ENCODE measurements around the gene MANBA. TPM values are rescaled to one million over a fixed set of nuclear protein-coding genes. Genes with fewer than 3 reads are reported as not detected.

The MANBA gene
- total RNA-seq, 4 donors from 2014 or later, result 26.2 to 31.0 (median 27.7) TPM

DNA sequence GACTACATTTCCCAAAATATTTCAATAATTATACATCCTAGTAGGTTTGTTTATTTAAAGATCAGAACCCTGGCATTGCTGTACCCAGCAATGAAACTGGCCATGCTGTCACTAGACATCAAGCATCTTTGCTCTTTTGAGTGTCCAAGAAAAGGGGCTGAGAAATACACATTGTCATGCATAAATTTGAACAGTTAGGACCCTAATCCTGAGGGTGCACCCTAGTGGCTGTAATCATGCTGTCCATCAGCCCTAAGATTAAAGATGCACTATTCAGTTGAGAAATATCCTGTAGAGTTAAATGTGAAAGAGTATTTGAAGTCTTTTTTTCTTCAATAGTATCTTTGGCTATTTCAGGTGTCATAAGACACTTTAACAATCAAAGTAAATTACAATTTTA, 150.8 kb downstream of the MANBA start:
- Histone ChIP-seq H3K9me3 (no peaks in the 10 kb centered on the region), H3K36me3 (peaks cover 4 to 96% of the 10 kb centered on the region in 2 donors), H3K27ac (no peak overlapping the region), H3K4me3 (no peak overlapping the region), H3K4me1 (no peaks in the 10 kb centered on the region), H3K27me3 (no peaks in the 10 kb centered on the region)
- TF ChIP-seq CTCF (IDR thresholded peaks at IDR 0.05), result peak in 1 of 4 experiments; percentile 26
- no peak for TF ChIP-seq POLR2A (IDR thresholded peaks at IDR 0.05)
- TF ChIP-seq POLR2AphosphoS5 (IDR thresholded peaks at IDR 0.05), result no peak
- TF ChIP-seq EP300 (IDR thresholded peaks at IDR 0.05), result no peak
- no peak for ATAC-seq

DNA sequence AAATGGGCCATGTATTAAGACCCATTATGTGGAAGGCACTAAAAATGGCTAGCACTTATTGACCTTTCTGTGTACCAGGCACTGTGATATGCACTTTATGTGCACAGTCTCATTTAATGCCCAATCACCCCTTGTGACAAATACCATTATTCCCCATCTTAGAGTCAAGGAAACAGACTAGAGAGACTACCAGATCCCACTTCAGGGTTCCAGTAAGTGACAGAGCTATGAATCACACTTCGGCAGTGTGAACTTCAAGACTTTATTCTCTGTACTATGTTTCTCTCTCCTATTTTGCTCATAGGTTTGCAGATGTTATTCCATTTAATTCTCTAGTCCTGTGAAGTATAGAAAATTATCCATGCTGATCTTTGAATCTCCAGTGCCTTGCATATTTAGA, 152.6 kb downstream of the MANBA start:
- Histone ChIP-seq H3K9me3 (no peaks in the 10 kb centered on the region), H3K27ac (no peak overlapping the region), H3K36me3 (peaks cover 4 to 96% of the 10 kb centered on the region in 2 donors), H3K4me3 (no peak overlapping the region), H3K27me3 (no peaks in the 10 kb centered on the region), H3K4me1 (no peaks in the 10 kb centered on the region)
- TF ChIP-seq POLR2AphosphoS5 (IDR thresholded peaks at IDR 0.05) (no peak), CTCF (IDR thresholded peaks at IDR 0.05) (no peak), POLR2A (IDR thresholded peaks at IDR 0.05) (no peak), EP300 (IDR thresholded peaks at IDR 0.05) (no peak)
- 65 to 88% methylated on average over 1 of the region's 1 CpG for WGBS, 2 donors (ENCODE audit: low coverage in 1 of 2)
- ATAC-seq, result no peak

- 78 to 82% methylated on average over 3 to 6 of the region's 7 CpGs for WGBS, 2 donors (ENCODE audit: low coverage in 1 of 2)
- Histone ChIP-seq H3K4me3 (no peak overlapping the region), H3K27me3 (no peaks in the 10 kb centered on the region), H3K4me1 (no peaks in the 10 kb centered on the region), H3K36me3 (peaks cover 4 to 96% of the 10 kb centered on the region in 2 donors), H3K9me3 (no peaks in the 10 kb centered on the region), H3K27ac (no peak overlapping the region)
- TF ChIP-seq POLR2A (IDR thresholded peaks at IDR 0.05) (no peak), EP300 (IDR thresholded peaks at IDR 0.05) (no peak), POLR2AphosphoS5 (IDR thresholded peaks at IDR 0.05) (no peak), CTCF (IDR thresholded peaks at IDR 0.05) (no peak)
- no peak for ATAC-seq
Observed at GRCh38 chr4:102606846-102607450, 153.8 kb downstream of the MANBA start.

GRCh38 chr4:102606261-102606660, 154.5 kb downstream of the MANBA start:
- ATAC-seq, result no peak
- no peak overlapping the region for H3K27ac ChIP-seq
- H3K4me3 ChIP-seq, result no peak overlapping the region
- H3K36me3 ChIP-seq, result peaks cover under 1 to 96% of the 10 kb centered on the region in 2 donors
- no peaks in the 10 kb centered on the region for H3K27me3 ChIP-seq
- no peaks in the 10 kb centered on the region for H3K4me1 ChIP-seq
- no peaks in the 10 kb centered on the region for H3K9me3 ChIP-seq
- TF ChIP-seq EP300 (IDR thresholded peaks at IDR 0.05) (no peak), CTCF (IDR thresholded peaks at IDR 0.05) (no peak), POLR2AphosphoS5 (IDR thresholded peaks at IDR 0.05) (no peak), POLR2A (IDR thresholded peaks at IDR 0.05) (no peak)
- 52 to 74% methylated on average over 3 of the region's 3 CpGs for WGBS, 2 donors (ENCODE audit: low coverage in 1 of 2)

DNA sequence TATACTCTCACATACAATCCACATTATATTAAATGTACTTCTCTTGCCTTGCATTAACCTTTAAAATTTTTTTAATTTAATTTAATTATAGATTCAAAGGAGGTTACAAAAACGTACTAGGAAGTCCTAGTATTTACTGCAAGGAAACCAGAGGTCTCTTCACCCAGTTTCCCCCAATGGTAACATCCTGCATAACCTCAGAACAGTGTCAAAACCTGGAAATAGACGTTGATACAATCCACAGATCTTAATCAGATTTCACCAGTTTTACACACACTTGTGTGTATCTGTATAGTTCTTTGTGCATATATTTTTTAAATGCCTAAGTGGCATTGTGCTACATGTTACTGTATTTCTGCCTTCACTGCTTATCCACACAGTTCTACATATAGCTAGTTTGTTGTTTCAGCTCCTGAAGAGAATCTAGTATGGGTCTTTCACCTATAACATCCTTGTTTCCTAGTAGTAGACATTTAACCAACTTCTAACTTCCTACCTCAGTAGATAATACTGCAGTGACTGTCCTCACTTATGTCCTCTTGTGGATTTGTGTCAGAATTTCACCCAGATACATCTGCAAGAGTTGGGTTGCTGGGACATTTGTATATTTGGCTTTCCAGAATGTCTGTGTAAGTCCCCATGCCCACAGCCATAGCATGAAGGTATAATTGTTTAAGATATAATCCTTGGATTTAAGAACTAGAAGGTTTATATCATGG, 156.4 kb downstream of the MANBA start:
- ATAC-seq, result no peak
- H3K27ac ChIP-seq, result no peak overlapping the region
- no peaks in the 10 kb centered on the region for H3K9me3 ChIP-seq
- H3K36me3 ChIP-seq, result peaks cover 0 to 96% of the 10 kb centered on the region in 2 donors
- H3K4me3 ChIP-seq, result no peak overlapping the region
- no peak for TF ChIP-seq POLR2A (IDR thresholded peaks at IDR 0.05)
- no peak for TF ChIP-seq CTCF (IDR thresholded peaks at IDR 0.05)
- no peak for TF ChIP-seq EP300 (IDR thresholded peaks at IDR 0.05)
- no peak for TF ChIP-seq POLR2AphosphoS5 (IDR thresholded peaks at IDR 0.05)
- H3K27me3 ChIP-seq, result no peaks in the 10 kb centered on the region
- H3K4me1 ChIP-seq, result no peaks in the 10 kb centered on the region
- WGBS, 2 donors (ENCODE audit: low coverage in 1 of 2), result 67 to 69% methylated on average over 2 of the region's 2 CpGs

All from gastroesophageal sphincter (tissue), 4 donors.